Ishikawa (cell line): Measurements from ENCODE around the gene PAFAH1B2.

Experiments used
- CEBPB ChIP-seq: IDR thresholded peaks from 2 replicates; pipeline ENCODE4 v1.6.1; 2012
- CREB1 ChIP-seq: IDR thresholded peaks from 2 replicates; pipeline ENCODE4 v1.6.1; 2012; ENCODE audit warnings: low read depth
- EGR1 ChIP-seq: IDR thresholded peaks from 2 replicates; pipeline ENCODE4 v1.6.1; 2012
- EP300 ChIP-seq: IDR thresholded peaks from 2 replicates; pipeline ENCODE4 v1.6.1; 2012; ENCODE audit warnings: borderline replicate concordance
- FOXM1 ChIP-seq: IDR thresholded peaks from 2 replicates; pipeline ENCODE4 v1.6.1; 2012; ENCODE audit warnings: low read depth, borderline replicate concordance
- NFIC ChIP-seq: IDR thresholded peaks from 2 replicates; pipeline ENCODE4 v1.6.1; 2012
- RAD21 ChIP-seq: IDR thresholded peaks from 2 replicates; pipeline ENCODE4 v1.6.1; 2012; ENCODE audit warnings: low read depth
- TAF1 ChIP-seq: IDR thresholded peaks from 2 replicates; pipeline ENCODE4 v1.6.1; 2012; ENCODE audit warnings: low read depth, mild to moderate bottlenecking
- TCF12 ChIP-seq: IDR thresholded peaks from 2 replicates; pipeline ENCODE4 v1.6.1; 2012; ENCODE audit warnings: low read depth
- TEAD4 ChIP-seq: IDR thresholded peaks from 2 replicates; pipeline ENCODE4 v1.6.1; 2012
- YY1 ChIP-seq: IDR thresholded peaks from 2 replicates; pipeline ENCODE4 v1.6.1; 2012; ENCODE audit warnings: low read depth
- ZBTB7A ChIP-seq: IDR thresholded peaks from 2 replicates; pipeline ENCODE4 v1.6.1; 2012; ENCODE audit warnings: low read depth
- TF ChIP-seq, protein P1 (sequence below): IDR thresholded peaks from 2 replicates; pipeline ENCODE4 v1.6.1; 2012; ENCODE audit warnings: low read depth, mild to moderate bottlenecking
- TF ChIP-seq, protein P2 (sequence below): IDR thresholded peaks from 2 replicates; pipeline ENCODE4 v1.6.1; 2012
- TF ChIP-seq, protein P3 (sequence below): IDR thresholded peaks from 2 replicates; pipeline ENCODE4 v1.6.1; 2012

PAFAH1B2 gene

DNA sequence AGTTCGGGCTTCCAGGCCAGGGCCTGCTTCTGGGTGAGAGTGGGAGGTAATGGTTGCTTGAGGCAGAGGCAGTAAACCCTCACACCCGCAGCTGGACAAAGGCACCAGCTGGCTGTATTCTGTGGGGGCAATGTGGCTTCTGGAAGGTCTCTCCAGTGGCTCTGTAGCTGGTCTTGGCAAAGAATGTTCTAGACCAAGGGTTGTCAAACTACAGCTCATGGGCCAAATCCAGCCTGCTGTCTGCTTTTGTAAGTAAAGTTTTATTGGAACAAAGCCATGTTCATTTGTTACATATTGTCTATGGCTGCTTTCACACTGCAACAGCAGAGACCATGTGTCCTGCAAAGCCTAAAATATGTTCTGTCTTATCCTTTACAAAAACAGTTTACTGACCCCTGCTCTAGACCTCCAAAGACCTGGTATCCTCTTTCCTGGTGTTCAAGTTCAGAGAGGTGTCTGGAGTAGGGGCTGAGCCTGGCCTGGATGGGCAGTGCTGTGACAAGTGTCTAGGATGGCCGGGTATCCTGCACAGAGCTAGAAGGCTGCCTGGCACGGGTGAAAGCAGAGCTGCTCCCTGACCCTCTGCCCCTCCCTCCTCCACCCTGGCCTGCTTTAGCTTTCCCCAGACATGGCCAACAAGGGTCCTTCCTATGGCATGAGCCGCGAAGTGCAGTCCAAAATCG is 58.4 kb downstream of the PAFAH1B2 start:
- no peak for TF ChIP-seq NFIC
- no peak for TF ChIP-seq TAF1
- no peak for TF ChIP-seq FOXM1
- TF ChIP-seq, protein P1, sequence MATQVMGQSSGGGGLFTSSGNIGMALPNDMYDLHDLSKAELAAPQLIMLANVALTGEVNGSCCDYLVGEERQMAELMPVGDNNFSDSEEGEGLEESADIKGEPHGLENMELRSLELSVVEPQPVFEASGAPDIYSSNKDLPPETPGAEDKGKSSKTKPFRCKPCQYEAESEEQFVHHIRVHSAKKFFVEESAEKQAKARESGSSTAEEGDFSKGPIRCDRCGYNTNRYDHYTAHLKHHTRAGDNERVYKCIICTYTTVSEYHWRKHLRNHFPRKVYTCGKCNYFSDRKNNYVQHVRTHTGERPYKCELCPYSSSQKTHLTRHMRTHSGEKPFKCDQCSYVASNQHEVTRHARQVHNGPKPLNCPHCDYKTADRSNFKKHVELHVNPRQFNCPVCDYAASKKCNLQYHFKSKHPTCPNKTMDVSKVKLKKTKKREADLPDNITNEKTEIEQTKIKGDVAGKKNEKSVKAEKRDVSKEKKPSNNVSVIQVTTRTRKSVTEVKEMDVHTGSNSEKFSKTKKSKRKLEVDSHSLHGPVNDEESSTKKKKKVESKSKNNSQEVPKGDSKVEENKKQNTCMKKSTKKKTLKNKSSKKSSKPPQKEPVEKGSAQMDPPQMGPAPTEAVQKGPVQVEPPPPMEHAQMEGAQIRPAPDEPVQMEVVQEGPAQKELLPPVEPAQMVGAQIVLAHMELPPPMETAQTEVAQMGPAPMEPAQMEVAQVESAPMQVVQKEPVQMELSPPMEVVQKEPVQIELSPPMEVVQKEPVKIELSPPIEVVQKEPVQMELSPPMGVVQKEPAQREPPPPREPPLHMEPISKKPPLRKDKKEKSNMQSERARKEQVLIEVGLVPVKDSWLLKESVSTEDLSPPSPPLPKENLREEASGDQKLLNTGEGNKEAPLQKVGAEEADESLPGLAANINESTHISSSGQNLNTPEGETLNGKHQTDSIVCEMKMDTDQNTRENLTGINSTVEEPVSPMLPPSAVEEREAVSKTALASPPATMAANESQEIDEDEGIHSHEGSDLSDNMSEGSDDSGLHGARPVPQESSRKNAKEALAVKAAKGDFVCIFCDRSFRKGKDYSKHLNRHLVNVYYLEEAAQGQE, result no peak
- TF ChIP-seq, protein P2, sequence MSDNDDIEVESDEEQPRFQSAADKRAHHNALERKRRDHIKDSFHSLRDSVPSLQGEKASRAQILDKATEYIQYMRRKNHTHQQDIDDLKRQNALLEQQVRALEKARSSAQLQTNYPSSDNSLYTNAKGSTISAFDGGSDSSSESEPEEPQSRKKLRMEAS, result no peak
- no peak for TF ChIP-seq EP300
- TF ChIP-seq CEBPB, result no peak
- TF ChIP-seq EGR1, result no peak
- no peak for TF ChIP-seq TEAD4

DNA sequence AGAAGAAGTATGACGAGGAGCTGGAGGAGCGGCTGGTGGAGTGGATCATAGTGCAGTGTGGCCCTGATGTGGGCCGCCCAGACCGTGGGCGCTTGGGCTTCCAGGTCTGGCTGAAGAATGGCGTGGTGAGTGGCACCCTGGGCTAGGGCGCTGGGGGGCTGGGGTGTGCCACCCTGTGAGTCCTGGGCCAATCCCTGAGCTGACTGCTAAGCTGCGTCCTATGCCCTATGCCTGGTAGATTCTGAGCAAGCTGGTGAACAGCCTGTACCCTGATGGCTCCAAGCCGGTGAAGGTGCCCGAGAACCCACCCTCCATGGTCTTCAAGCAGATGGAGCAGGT is 59.0 kb downstream of the PAFAH1B2 start:
- TF ChIP-seq, protein P3, sequence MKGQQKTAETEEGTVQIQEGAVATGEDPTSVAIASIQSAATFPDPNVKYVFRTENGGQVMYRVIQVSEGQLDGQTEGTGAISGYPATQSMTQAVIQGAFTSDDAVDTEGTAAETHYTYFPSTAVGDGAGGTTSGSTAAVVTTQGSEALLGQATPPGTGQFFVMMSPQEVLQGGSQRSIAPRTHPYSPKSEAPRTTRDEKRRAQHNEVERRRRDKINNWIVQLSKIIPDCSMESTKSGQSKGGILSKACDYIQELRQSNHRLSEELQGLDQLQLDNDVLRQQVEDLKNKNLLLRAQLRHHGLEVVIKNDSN, result no peak
- TF ChIP-seq YY1 (no peak), NFIC (no peak), TAF1 (no peak), FOXM1 (no peak), TEAD4 (no peak), EGR1 (no peak), ZBTB7A (no peak), EP300 (no peak), TCF12 (no peak), CEBPB (no peak), RAD21 (no peak), CREB1 (no peak)
- TF ChIP-seq, protein P1, result no peak
- TF ChIP-seq, protein P2, result no peak

DNA sequence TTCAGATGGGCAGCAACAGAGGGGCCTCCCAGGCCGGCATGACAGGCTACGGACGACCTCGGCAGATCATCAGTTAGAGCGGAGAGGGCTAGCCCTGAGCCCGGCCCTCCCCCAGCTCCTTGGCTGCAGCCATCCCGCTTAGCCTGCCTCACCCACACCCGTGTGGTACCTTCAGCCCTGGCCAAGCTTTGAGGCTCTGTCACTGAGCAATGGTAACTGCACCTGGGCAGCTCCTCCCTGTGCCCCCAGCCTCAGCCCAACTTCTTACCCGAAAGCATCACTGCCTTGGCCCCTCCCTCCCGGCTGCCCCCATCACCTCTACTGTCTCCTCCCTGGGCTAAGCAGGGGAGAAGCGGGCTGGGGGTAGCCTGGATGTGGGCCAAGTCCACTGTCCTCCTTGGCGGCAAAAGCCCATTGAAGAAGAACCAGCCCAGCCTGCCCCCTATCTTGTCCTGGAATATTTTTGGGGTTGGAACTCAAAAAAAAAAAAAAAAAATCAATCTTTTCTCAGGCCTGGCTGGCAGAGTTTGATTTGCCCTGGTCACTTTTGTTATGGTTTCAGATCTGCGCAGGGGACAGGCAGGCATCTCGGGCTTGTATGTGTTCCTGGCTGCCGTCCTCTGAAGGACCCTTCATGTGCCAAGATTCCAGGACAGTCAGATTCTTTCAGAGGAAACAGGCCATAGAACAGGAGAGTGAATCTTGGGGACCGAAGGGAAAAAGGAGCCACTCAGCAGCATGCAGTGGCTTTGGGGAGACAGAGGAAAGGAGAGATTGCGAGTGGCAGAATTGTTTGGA is 60.4 kb downstream of the PAFAH1B2 start:
- no peak for TF ChIP-seq YY1
- no peak for TF ChIP-seq CREB1
- TF ChIP-seq EP300, result no peak
- no peak for TF ChIP-seq TAF1
- TF ChIP-seq, protein P2, result no peak
- TF ChIP-seq NFIC, result no peak
- TF ChIP-seq TCF12, result no peak
- TF ChIP-seq, protein P3, result no peak
- no peak for TF ChIP-seq RAD21
- TF ChIP-seq, protein P1, result no peak

DNA sequence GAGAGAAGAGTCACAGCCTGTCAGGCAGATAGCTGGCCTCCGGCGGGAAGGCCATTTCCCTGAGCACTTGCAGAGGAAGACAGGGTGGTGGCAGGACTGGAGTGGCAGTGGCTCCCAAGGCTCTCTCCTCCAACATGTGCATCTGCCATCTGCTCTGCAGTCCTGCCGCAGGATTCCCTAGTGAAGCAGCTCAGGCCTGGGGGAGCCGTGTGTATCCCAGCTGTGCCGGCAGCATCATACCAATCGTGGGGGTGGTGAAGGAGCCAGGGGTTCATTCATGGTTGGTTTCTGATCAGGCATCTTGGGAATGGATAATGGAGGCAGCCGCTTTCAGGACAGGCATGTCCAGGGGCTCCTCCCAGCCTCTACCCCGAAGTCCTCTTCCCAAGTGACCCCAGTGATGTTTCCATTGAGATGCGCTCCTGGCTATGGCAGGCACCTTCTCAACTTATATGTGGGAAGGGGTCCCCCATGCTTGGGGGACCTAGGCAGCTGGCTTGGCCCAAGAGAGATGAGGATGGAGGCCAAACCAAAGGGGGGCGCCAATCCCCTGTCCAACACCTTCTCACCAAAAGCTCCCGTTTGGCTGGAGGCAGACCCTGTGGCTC is 61.2 kb downstream of the PAFAH1B2 start:
- TF ChIP-seq TCF12, result no peak
- TF ChIP-seq CEBPB, result no peak
- TF ChIP-seq EGR1, result no peak
